ENCODE measurements around the gene DNMT3L.
"Not testable (repeated sequence)": the region's sequence is repeated elsewhere in the genome, so short reads cannot be mapped to it uniquely, and the experiment has no call there.

Gene DNMT3L

DNA sequence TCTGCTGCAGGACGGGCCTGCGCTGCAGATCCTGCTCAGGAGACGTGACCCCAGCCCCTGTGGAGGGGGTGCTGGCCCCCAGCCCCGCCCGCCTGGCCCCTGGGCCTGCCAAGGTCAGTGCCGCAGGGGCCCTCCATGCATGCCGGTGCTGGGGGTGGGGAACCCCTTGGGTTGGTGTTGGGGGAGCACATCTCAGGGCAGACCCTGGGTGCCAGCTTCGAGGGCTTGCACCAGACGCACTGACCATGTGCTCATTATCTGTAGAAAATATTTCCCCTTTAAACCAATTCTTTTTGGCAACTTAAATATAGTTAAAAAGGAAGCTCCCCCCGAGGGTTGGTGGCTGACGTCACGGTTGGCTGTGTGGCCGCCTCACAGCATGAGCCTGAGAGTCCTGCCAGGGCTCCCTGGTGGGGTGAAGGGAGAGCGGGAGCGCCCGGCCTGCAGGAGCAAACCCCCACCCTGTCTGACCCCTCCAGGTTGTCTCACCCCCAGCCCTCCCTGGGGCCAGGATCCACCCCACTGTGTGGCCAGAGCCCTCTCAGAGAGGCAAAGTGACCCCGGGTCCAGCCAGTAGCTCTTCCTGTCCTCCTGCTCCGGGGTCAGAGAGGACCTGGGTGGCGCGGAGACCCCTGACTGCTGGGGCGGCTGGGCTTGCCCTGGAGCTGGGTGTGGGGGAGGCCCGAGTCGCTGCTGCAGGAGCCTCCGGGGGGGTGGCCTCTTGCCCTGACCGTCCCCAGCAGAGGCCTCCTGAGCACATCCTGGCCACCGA lies 32.9 kb upstream of the DNMT3L start:
- DNase-seq (ENCODE audit: low spot score) = no peak

DNA sequence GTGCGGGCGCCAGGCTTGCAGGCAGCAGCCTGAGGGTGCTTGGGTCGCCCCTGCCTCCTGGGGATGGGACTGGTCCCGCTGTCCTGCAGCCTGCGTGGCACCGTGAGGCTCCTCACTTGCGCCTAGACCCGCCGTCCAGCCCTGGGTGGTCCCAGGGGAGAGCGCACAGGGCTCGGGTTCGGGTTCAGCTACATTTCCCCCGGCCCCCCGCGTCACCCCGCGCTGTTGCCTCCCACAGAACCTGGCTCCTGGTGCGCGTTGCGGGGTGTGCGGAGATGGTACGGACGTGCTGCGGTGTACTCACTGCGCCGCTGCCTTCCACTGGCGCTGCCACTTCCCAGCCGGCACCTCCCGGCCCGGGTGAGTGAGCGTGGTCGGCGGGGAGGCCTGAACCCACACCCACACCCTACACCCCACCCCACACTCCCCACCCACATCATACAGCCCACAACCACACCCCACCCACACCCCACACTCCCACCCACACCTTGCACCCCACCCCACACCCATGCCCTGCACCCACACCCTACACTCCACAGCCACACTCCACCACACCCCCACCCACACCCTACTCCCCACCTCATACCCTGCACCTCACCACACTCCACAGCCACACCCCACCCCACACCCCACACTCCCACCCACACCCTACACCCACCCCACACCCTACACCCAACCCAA lies 32.0 kb upstream of the DNMT3L start:
- DNase-seq (ENCODE audit: low spot score) = no peak

DNA sequence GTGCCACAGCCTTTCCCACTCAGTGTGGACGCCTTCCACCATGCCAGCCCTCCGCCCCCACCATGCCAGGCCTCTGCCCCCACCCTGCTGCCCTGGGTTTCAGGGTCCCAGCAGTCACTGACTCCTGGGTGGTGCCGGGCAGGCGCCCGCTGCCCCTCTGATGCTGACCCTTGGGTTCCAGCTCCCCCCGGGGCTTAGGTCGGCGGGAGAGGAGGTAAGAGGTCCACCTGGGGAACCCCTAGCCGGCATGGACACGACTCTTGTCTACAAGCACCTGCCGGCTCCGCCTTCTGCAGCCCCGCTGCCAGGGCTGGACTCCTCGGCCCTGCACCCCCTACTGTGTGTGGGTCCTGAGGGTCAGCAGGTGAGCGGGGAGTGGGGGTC lies 31.1 kb upstream of the DNMT3L start:
- DNase-seq (ENCODE audit: low spot score) = no peak

DNA sequence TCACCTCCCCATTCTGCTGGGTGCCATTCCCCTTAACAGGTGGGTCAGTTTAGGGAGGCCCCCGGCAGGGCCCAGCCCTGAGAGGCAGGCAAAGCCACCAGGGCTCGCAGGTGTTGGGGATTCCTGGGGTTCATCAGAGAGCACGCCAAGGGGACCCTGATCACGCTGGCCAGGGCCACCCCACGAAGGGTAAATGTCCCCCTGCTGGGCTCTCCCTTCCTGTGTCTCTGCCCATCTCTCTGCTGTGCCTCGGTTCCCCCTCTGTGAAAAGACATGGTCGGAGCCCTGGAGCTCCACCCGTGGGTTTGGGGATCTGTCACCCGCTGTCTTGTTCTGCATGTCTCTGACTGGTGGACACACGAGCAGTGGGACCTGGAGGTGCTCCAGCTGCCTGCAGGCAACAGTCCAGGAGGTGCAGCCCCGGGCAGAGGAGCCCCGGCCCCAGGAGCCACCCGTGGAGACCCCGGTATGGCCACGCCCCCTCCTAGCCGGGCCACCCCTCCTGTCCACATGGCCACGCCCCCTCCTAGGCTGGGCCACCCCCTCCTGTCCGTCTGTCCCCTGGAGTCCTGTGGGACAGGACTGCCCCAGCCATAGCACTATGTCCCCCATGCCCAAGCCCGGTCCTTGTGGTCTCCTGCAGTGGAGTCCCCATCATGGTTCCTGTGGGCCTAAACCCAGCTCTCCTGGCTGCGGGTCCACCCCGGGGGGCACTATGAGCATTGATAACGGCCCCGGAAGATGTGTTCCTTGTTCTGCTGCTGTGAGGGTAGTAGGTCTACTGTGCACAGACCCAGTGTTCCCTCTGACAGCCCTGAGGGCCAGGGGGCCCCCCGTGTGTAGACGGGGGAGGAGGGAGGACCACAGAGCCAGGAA lies 30.5 kb upstream of the DNMT3L start:
- DNase-seq (ENCODE audit: low spot score) = no peak

DNA sequence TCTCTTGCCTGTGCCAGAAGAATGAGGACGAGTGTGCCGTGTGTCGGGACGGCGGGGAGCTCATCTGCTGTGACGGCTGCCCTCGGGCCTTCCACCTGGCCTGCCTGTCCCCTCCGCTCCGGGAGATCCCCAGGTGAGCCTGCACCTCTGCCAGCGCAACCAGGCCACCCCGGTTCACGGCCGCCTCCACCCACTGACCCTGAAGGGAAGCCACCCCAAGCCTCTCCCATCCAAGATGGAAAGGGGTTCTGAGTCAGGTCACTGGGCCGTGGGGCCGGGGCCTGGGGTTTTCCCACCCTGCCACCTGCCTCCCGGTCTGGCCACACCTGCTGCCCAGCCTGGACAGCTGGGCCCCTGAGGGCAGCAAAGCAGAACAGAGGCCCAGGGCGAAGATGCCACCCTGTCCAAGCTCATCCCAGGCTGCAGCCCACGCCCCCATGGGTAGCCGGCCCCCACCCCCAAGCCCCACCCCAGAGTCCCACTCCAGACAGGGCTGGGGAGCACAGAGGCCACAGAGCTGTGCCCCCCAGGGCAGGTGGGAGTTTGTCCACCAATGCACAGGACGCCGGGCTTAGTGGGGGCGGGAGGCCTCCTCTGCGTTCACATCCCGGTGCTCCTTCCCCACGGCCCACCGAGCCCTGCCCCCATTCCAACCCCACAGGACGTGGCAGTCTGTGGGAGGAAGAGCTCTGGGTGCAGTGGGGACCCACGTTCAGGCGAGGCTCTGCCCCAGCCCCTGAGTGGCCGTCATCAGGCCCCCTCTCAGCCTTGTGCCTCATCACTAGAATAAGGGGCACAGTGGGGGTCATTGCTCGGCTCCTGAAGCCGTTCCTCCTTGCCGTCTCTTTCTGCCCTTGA lies 29.6 kb upstream of the DNMT3L start:
- DNase-seq (ENCODE audit: low spot score) = no peak

DNA sequence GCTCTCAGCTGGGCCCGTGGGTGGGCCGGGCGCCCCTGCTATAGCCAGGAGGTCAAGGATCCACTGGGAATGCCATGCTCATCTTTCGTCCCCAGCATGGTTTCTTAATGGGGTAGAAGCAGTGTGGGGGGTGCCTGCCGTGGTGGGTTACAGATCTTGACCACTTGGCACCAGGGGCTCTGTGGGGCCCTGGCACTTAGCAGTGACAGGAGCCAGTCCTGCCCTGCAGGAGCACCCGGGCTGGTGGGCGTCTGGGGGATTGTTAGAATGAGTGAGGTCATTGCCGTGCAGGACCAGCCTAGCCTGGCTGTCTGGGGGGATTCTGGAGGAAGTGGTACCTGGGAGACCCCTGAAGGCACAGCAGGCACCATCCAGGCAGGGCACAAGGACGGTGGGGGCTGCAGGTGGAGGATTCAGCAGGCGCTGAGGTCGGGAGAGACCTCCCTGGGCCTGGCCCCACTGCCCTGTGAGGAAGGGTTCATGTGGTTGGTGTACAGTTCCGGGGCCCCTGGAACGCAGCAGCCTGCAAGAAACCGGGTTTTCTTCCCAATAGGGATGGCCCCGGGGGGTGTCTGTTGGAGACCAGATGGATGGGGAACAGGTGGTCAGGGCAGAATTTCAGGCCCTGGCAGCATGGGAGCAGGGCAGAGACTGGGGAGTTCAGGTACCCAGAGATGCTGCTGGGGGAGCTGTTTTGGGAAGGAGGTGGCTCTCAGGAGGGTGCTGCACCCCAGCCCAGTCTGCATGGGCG lies 28.8 kb upstream of the DNMT3L start:
- DNase-seq (ENCODE audit: low spot score) = no peak

DNA sequence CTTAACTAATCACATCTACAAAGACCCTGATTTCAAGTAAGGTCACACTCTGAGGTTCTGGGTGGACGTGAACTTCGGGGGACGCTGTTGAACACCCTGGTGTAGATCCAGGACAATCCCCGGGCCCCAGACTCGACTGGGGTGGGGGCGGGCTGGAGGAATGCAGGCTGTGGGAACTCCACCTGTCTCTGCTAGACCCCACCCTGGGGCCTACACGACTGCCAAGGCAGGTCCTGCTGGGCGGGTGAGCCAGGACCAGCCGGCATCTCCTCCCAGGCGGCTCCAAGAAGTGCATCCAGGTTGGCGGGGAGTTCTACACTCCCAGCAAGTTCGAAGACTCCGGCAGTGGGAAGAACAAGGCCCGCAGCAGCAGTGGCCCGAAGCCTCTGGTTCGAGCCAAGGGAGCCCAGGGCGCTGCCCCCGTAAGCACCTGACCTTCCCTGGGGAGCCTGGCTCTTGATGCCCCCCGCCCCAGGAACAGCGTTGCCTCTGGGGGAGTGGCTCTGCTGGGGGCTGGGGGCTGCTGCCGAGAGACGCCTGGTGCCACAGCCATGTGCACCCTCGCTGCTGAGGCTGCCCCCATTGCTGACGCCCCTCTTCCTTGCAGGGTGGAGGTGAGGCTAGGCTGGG lies 27.8 kb upstream of the DNMT3L start:
- DNase-seq (ENCODE audit: low spot score) = no peak

DNA sequence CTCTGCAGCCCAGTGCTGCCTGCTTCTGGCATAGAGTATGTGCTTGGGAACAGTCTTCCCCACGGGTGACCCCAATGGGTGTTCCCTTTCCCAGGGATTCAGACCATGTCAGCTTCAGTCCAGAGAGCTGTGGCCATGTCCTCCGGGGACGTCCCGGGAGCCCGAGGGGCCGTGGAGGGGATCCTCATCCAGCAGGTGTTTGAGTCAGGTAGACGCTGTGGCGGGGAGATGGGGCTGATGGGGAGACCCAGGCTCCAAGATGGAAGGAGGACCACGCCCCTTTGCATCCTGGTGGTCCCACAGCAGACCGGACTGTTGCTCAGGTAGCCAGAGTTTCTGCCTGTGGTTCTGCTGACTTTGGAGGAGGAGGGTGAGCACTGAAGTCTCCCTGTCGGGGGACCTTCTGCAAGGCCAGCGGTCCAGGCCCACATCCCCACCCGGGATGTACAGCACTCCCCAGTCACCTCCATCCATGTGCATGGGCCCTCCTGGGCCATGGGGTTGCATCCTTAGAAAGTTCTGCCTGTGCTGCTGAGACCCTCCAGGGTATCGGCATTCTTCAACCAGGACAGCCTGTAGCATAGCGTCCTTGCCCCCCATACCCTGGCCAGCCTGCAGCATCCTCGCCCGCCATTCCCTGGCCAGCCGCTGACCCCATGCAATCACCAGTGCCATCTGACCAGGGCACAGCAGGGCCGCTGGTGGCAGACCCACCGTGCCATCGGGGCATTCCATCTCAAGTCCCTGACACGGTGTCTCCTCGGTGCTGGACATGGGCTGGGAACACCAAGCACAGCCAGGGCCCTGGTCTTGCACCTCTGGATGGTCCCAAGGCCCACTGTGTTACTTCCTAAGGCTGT lies 26.8 kb upstream of the DNMT3L start:
- DNase-seq (ENCODE audit: low spot score) = no peak

DNA sequence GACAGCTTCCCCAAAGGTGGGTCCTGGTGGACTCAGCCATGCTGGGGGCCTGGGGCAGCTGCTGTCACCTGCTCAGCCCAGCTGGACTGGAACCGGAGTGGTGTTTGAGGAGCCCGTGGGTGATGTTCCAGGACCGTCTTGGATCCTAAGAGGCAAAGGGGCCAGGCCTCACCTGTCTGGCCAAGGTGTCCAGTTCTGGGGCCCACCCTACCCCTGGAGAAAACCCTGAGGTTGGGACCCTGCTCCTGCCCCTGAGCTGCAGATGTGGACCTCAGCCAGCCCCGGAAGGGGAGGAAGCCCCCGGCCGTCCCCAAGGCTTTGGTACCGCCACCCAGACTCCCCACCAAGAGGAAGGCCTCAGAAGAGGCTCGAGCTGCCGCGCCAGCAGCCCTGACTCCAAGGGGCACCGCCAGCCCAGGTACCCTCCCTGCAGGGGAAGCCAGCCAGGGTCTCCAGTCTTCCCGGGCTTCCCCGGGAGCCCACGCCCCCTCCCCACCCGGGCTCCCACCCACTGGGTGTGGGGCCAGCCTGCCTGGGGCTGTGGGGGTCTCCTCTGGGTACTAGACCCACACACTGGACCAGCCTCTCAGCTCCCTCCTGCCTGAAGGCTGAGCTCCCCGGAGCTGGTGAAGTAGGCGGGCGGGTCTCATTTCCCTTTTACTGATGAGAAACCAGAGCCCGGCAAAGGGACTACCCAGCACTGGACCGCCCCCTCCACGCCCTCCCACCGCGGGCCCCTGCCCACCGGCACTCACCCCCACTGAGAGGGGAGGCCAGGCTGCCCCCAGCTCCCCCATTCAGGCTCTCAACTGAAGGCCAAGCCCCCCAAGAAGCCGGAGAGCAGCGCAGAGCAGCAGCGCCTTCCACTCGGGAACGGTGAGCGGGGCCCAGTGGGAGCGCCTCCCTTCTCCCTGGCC lies 25.3 kb upstream of the DNMT3L start:
- DNase-seq (ENCODE audit: low spot score) = no peak

DNA sequence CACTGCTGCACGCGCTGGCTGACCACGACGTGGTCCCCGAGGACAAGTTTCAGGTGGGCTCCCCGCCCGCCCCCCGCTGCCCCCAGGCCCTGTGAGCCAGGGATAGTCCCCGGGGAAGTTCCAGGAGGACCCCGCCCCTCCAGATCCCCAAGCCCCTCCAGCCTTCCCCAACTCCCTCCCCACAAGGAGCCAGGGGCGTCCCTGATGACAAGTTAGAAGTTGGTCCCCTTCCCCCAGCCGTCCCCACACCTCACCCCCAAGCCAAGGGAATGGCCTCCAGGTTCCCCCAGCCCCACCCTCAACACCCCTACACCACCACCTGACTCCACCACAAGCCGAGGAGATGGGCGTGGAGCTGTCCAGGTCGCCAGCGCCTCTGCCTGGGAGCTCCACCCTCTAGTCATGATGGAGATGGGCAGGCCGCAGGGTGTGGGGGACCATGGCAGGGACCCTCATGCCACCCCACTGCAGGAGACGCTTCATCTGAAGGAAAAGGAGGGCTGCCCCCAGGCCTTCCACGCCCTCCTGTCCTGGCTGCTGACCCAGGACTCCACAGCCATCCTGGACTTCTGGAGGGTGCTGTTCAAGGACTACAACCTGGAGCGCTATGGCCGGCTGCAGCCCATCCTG lies 24.5 kb upstream of the DNMT3L start:
- DNase-seq (ENCODE audit: low spot score) = no peak

DNA sequence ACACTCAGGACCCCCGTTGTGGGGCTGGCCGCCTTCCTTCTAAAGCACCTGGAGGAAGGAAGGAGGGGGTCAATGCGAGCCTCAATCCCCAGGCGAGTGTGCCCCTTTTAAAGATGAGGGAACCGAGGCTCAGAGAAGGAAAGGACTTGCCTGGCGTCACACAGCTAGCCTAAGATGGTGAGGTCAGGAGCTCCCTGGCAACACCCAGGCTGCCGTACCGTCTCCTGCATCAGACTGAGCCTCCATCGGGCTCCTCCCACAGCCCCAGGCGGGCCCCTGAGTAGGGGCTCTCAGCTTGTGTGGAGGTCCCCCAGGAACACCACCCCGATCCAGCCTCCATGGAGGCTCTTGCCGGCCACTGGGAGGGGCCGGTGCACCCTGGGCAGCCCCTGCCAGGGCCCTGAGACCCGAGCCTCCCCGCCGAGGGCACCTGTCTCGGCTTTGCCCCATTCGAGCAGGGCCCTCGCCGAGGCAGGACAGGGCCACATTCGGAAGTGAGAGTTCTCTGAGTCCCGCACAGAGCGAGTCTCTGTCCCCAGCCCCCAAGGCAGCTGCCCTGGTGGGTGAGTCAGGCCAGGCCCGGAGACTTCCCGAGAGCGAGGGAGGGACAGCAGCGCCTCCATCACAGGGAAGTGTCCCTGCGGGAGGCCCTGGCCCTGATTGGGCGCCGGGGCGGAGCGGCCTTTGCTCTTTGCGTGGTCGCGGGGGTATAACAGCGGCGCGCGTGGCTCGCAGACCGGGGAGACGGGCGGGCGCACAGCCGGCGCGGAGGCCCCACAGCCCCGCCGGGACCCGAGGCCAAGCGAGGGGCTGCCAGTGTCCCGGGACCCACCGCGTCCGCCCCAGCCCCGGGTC lies 23.7 kb upstream of the DNMT3L start, which contains the start of gene AIRE:
Gene AIRE, plus strand, starts transcription at position 739 of the 855 bp plus-strand sequence. CDS start 131 bp downstream, outside the sequence.
- DNase-seq (ENCODE audit: low spot score) = no peak

DNA sequence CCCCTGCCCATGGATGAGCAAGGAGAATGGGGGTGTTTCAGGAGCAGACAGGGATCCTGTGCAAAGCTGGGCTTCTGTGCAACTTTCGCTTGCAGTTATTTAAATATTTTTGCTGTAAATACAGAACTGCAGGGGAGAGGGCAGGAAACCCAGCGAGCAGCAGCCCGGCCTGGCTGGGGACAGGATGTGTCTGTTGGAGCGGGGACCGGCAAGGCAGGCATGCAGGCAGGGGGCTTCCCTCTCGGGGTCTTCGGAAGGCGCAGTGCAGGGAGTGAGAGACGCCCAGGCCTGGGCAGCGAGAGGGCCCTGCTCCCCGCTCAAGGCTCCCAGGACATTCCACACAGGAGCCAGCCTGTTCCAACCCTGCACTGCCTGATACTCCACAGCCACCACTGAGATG lies 22.3 kb upstream of the DNMT3L start:
- DNase-seq (ENCODE audit: low spot score) = no peak

DNA sequence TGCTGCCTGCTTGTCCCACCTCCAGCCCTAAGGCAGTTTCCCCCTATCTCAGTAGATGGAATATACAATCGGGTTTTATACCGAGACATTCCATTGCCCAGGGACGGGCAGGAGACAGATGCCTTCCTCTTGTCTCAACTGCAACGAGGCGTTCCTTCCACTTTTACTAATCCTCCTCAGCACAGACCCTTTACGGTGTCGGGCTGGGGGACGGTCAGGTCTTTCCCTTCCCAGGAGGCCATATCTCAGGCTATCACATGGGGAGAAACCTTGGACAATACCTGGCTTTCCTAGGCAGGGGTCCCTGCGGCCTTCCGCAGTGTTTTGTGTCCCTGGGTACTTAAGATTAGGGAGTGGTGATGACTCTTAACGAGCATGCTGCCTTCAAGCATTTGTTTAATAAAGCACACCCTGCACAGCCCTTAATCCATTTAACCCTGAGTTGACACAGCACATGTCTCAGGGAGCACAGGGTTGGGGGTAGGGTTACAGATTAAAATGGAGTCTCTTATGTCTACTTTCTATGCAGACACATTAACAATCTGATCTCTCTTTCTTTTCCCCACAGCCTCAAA lies 21.6 kb upstream of the DNMT3L start:
- not testable (repeated sequence) for DNase-seq (ENCODE audit: low spot score)

DNA sequence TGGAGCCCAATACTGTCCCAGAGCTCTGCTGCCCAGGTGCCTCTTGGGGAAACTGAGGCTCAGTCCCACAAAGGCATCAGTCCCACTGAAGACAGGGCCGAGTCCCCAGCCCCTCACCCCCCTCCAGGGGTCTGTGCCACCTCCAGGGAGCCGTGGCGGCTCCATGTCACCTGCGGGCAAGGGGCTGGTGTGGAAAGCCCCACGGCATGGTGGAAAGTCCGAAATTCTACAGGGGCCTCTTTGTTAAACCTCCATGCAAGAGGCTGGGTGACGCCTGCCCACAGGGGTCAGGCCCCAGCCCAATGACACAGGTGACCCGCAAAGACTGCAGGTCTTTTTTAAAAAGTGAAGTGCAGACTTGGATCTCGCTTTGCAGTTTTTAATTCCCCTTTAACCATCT lies 20.7 kb upstream of the DNMT3L start:
- DNase-seq (ENCODE audit: low spot score) = no peak

DNA sequence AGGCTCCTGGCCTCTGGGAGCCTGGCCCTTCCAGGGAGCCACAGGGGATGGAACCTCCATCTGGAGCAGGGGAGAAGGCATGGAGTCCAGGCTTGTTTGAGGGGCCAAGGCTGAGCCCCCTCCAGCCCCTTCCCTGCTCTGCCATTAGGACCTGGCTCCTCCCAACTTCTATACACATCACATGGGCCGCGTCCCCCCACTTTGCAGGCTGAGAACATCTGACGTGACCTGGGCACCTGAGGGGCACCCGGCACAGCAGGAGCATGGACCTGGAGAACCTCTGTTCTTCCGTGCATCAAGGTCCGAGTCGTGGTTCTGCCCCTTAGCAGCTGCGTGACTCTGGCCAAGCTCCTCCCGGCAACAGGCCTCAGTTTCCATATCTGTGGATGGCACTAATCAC lies 20.1 kb upstream of the DNMT3L start:
- DNase-seq (ENCODE audit: low spot score) = no peak

All from activated CD4-positive, alpha-beta T cell treated with anti-CD3 and anti-CD28 coated beads, Interleukin-2, Interleukin-4, amounts not matched to agents 100 ng/mL and 50 ng/mL, durations not matched to agents 16 hours and 8 hours (primary cell).